Activated T-cell treated with anti-CD3 and anti-CD28 coated beads, Interleukin-2, amount 50 U/mL, for 48 hours (primary cell): ENCODE measurements around the gene BACH2.

ENCODE experiments used
- DNase-seq, 2 experiments: peaks; one replicate each; pipeline ENCODE4 v3.0.0-alpha.2; 2020

Gene BACH2

DNA sequence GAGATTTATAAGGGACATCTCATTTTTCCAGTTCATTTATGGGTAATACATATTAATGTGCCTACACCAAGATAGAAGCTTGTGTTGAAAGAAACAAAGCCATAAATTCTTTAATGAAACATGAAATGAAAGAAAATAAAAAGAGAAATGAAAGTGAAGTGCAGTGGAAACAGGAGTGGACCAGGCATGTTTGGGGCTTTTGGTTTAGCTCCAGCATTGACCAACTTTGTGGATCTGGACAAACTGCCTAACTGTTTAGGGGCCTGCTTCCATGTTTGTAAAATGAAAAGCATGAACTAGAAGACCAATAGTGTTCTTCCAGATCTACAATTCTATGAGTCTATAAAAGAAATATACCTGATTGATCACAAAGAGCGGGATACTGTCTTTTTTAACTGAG, 277.4 kb downstream of the BACH2 start:
- DNase-seq: no peak

DNA sequence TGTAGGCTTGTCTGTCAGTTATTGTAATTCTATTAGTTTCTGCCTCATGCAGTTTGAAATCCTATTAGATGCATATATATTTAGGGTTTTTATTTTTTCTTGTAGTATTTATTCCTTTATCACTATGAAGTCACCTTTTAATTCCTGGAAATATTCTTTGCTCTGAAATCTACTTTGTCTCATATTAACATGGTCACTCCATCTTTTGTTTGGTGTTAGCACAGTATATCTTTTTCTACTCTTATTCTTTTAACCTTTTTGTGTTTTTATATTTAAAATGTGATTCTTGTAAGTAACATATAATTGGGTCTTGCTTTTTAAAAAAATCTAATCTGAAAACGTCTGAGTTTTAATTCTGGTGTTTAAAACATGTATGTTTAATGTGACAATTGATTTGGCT, 280.8 kb downstream of the BACH2 start:
- DNase-seq: no peak

DNA sequence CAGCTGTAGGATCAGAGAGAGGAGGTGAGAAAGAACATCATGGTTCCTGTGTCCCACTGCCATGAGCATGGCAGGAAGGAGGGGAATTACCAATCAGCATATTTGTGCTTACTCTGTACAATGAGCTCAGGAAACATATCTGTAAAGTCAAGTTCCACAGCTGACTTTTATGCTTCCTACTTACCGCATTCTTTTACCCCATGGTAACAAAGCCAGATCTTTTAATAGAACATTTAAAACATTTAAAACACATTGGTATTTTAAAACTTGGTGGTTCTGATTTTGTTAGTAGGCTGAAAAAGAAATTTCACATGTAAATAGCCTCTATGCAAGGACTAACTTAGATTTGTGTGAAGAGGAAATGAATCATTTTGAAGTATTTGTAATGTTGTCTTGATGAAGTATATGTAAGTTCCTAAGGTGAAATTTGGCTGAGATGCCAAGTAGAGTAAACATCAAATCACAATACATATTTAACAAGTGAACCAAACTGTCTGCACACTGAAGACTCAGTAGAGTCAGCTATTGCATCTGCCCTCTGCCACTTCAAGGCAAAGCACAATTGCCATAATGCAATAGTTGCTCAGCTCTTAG, 287.6 kb downstream of the BACH2 start:
- DNase-seq: no peak

DNA sequence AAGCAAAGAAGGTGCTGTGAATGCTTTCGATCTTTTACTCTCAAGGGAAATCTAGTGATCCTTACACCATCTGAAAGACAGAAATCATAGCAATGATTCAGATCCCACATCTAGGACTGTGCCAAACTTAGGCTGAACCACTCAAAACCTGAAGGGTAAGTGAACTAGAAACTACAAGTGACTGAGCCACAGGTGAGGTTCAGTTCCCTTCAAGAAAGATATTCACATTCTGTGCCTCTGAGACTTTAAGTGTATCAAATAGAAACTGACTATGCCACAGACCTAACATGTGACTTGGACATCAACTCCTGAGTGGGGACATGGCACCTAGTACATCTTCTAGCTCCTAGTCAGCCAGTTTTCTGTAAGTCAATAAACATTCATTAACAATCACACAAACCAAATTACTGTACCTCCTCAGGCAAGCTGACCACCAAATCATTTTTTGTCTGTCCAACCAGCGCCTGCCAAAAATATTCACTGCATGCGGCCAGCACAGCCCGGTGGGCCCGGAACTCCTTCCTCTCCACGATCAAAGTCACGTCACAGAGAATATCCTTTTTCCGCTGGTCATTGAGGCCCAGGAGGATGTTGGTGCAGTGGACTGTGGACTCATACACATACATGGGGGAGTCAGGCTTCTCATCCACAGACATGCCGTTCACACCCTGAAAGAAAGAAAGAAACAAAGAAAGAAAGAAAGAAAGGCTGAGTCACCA, 288.3 kb downstream of the BACH2 start:
- DNase-seq: peak; percentile 50 to 60

DNA sequence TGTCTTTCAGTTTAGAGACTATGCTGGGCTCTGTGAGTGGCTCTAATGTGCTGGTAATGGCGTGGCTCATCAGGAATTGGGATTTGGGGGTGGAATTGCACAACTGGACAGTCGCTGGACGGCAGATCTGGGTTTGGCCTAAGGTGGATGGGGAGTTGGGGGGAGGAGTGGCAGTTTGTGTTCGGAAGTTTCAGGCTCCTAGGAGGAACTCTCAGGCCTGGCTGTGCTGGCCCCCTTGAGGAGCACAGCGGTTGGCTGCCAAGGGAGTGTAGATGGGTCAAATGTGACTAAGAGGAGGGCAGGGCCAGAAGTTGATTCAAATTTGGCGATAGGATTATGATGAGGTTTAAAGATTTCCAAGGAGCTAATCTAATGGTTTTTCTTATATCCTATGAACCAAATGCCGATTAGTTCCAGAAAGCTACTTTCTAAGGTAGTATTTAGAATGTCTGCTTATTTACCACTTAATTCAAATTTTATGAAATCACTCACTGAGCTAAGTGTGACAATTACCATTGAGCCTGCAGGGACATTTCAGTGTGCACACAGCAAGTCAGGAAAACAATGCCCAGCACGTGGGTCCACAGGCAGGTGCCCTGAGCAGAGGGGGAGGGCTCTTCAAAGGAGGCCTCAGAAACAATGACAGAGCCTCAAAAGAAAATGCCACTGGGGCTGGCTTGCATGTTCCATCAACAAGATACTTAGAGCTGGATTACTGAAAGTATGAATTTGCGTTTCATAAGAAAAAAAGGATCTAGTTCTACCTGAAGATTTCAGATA, 291.4 kb downstream of the BACH2 start:
- DNase-seq: no peak

DNA sequence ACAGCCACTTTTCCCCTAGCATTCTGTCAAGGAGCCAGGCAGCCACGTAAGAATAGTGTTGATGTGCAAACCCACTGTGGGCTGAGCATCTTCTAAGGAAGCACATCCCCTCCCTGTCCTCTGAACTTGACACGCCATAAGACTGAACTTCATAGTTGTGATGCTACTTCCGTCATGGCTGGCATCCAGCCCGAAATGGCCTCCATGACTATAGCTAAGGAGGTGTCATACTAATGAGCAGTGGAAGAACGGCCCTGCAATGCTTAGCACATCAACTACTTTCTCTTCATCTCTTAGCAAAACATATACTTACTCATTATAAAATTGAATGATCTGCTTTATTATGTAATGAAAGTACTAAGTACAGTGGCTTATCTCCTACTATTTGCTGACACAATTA, 292.1 kb downstream of the BACH2 start:
- no peak for DNase-seq

DNA sequence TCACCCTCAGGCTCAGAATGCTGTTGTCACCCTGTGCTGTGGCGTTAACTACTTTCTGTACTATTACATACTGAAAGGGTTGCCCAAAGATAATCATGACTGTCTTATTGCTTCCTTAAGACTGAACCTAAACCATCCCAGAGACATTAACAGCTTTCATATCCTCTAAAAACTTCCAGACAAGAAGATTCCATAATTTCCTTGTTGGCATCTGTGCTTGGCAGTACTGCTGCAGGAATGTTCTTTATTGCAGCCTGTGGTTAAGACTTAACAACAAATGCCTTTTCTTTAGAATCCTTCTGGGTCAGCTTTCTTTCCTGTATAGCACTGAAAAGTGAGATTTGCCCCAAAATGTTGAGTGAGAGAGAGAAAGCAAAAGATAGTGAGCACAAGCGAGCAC, 292.7 kb downstream of the BACH2 start:
- no peak for DNase-seq

DNA sequence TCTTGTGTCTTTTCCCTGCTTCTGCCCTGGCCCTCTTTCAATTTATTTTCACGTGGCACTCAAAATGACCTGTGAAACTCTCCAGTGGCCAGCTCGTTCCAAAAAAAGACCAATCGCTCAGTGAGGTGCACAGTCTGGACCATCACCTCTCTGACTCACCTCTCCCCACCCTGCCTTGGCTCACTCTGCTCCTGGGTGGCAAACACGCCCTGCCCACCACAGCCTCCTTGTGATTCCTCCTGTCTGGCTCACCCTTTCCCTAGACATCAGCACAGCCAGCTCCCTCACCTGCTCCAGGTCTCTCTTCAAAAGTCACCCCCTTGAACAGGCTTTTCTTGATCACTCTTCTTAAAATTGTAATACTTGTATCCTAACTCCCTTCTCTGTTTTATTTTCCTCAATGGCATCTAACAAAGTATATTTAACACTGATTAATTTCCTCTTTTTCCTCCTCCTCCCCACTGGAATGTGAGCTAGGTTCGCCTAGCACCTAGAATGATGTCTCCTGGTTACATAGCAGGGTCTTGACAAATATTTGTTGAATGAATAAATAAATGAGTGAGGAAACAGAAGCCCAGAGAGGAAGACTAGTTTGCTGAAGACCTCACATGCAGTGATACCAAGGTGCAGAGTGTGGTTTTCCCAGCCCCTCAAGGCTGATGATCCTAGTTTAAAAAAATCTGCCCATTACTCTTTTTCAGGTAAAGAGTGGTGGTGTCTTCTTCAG, 293.4 kb downstream of the BACH2 start:
- no peak for DNase-seq

DNA sequence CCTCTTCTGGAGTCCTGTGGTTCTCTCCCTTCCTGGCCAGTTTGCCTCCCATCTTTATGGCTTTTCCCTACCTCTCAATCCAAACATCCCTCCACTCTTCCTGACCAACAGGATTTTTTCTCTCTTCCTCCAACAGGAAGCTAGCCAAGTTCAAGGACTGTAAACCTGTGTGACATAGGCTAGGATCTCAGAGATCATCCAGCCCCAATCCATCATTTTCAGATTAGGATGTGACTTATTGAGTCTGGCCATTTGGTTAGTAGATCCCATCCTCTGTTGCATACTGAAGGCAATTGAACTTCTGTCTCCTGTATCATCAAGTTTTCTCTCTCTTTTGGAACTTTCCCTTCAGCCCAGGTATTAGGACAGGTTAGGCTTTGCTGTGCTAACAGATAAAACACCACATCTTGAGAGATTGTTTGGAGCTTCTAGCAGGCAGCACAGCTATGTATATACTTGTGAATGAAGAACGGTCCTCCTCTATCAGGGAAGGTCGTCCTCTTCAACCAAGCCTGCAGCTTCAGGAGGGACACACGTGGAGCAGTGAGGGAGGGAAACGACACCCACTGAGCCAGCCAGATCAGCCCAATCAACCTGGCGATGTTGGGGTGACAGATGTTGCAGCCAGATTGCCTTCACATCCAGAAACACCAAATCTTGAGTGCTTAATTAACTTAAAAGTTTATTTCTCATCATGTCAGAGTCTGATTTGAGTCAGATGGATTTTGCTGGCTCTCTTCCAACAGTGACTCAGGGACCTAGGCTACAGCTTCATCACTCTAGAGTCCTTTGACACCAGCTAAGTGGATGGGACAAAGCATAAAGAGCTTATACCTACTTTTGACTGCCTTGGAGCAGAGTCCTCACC, 295.5 kb downstream of the BACH2 start:
- peak; percentile 53 to 62 for DNase-seq

DNA sequence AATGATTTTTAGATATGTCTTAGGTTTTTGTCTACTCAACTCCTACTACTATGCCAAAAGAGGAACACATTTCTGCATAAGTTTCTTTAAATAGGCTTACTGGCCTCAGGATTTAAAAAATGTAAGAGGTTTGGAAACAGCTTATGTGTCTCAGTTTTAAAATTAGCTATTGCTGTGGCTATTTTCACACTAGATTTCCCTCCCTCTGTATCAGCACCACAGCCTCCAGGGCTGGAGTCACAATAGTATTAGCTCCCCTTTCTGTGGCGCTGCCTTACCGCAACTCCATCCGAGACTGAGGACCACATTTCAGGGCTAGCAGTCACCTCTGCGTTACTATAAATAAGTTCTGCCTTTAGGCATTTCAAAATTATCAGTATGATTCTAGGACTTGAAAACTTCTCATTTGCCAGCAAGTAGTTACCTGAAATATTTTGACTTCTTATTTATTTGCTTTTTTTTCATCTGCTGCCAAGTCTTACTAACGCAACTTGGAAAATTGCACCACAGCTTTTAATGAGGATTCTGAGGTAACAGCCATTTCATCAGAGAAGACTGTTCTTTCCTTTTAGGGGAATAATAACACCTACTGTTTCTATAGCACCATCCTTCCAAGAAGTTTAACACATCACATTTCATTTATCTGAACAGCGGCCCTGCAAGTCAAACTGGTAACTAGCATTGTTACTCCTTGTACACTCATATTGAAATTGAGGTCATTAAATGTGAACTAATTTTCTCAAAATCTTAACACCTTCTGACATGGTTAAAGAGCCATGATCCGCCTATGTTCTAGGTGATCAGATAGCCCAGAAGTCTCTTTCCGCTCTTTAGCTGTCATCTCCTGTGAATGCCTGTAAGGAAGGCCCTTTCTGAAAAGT, 296.5 kb downstream of the BACH2 start:
- DNase-seq: no peak

DNA sequence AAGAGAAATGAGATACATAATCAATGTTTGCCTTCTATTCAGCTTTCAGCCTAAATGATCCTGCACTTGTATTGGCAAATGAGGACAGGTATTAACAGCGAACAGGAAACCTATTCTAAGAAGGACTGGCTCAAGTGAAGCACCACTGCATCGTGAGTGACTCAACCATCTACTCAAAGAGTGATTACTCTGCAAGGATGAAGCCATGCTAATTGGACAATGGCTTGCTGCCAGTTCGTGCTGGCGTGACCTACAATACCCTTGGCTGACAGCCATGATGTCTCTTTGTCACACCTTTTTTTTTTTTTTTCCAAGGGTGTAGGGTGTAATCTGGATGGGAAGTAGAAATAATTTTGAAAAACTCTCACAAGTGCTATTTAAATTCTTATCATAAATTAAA, 297.5 kb downstream of the BACH2 start:
- no peak for DNase-seq

DNA sequence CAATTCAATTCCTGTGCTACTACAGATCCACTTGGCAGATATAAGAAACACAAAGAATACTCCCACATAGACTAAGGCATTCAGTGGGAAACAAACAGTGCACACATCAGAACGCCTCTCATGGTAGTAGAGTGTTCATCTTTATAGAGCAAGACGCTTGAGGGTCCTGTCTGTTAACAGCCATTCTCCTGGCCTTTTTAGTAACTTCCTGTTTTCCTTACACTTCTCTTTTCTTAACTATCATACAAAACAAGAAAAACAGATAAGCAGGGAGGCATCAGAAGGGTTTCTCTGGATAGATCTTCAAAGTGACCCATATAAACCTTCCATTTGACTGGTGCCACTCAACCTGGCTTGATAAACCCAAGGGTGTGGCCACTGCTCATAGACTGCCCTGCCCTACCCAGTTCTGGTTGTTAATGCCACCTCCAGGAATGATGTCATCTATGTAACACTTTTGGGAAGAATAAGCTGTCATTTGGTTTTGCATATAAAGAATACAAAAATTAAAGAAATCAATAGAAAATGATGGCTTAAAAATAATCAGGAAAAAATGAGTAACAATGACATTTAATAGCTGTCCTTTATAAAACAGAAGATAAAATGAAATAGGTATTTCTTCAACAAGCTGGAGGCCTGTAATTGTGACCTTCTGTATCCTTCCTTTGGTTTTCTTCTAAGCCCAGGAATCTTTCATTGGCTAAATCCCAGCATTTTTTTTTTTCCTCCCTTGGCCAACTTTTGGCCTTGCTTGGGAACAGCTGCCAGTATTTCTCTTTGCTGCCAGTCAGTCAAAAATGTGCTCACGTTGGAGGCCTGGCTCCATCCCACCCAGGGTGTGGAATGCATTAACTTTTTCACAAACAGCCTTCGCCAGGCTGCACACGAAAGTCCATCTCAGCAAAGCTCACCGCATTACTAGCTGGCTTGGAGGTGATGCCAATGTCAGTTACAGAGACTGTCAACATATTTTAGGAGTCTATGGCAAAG, 298.9 kb downstream of the BACH2 start:
- DNase-seq: no peak

DNA sequence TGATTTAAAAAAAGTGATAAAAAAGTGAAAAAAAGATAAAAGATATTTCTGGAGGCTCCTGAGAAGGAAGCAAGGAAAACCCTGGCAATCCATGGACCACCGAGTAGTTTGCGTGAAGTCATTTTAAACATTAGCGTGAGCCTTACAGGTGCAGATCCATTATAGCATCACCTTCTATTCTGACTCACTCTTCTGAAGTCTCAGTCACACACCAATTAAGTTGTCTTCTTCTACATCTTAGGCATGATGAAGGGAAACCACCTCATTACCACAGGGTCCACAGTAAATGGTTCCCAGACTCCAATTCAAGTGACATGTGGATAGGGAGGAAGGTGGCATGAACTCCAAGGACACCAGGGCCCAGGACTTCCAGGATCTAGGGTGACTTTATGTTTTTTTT, 303.2 kb downstream of the BACH2 start:
- no peak for DNase-seq

DNA sequence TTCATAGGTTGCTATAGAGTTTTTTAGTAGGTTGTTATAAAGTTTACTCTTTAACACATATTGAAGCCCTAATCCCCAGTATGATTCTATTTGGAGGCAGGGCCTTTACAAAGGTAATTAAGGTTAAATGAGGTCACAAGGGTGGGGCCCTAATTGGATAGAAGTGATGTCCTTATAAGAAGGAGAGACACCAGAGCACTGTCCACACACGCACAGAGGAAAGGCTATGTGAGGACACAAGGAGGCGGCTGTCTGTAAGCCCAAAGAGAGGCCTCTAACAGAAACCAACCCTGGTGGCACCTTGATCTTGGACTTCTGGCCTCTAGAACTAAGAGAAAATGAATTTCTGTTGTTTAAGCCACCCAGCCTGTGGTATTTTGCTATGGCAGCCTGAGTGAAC, 303.8 kb downstream of the BACH2 start:
- DNase-seq: no peak

DNA sequence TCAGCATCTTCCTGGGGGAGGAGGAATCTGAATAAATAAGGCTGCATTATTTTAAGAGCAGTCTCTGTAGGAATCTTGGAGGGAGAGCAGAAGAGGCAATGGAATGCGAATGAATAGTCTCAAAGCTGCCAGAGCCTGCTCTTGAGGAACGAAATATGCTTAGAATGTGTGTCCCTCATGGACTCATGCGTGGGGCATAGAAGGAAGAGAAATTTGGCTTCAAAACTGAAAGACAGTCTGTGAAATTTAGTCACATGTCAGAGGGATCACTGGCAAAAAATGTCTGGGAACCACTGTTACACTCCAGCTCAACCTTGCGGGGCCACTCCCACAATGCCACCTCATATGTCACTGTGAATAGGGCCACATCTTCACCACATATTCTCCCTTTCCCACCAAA, 306.9 kb downstream of the BACH2 start:
- no peak for DNase-seq

DNA sequence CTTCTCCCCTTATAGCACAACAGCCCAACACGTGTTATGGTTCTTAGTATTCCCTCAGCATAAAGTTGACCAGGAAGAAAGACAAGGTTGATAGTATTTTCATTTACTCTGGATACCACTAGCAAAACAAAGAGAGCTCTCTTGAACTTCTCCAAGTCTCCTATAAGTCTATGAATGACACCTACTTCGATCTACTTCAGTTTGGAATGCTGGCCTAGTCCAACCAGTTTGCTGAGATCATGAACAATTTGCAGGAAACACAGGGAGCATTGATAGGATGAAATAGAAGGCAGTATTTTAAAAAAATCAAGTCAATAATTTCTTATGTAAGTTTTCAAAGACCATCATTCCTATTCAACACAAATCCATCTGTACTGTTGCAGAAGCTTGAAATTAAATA, 308.8 kb downstream of the BACH2 start:
- no peak for DNase-seq

DNA sequence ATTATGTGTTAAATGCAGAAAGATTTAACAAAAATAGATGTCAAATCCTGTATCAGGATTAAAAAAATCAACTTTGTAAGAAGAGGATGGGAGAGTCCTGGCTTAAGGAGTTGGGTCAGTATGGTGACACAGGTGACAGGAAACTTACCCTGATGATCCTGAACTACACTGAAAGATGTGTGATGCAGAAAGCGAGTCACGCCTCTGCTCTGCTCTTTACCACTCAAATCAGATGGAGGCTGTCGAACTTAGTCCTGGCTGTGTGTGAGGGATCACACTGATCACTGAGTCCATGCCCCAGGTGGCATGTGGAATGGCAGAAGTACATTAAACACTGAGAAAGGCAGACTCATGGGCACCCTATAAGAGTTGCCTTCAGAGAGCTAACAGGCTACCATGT, 309.5 kb downstream of the BACH2 start:
- peak in 1 of 2 experiments; percentile 48 for DNase-seq

DNA sequence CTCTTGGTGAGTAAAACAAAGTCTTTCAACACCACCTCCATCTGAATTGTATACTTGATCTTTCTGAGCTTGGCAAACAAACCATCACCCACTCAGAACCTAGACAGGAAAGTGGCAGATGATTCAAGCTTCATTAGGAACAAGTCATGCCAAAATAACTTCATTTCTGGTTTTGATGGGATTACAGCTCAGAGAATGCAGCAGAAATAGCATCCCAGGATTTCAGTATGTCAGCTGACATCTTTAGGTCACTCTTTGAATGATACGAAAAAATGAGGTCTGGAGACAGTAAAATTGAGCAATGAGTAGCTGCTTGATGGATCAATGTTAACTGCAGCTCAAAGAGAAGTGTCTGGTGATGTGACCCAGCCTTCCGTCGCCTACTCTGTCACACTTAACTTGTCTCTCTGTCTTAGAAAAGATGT, 310.0 kb downstream of the BACH2 start:
- DNase-seq: no peak

DNA sequence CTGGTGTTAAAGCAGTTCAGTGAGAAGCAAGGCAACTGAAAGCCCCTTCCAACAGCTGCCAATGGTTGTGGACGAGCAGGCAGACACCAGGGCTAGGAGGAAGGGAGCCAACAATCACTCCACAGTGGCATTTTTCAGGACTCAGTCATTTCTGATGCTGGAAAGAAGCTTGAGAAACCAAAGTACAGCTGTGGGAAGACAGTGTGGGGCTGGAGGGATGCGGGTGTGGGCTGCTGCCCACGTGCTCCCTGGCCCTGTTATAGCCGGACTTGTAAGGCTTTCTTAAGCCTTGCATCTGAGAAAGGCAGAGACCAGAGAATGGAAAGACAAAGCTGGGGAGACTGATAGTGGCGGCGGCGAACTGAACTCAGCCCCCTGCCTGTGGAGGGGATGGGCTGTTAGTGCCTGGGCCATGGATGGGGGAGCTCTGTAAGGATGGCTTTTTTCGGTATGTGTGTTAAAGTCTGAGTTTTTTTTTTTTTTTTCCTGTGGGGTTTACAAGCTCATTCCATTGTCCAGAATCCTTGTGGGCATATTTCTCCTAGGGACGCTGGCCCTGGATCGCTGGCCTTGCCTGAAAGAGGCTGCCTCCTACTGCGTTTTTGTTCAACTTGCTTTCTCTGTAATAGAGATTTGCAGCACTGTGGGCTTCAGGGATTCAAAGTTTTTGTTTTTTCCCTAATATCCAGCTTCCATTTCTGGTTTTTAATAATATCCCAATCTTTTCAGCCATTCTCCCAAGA, 310.7 kb downstream of the BACH2 start:
- no peak for DNase-seq
